HG03457 (cell line): ENCODE results near the gene C1QC.

Source experiments
- ATAC-seq: cut with Tn5 transposase; IDR thresholded peaks from one replicate; pipeline ENCODE4 v1.9.1; 2021; ENCODE audit warnings: moderate number of reproducible peaks; ENCODE audit not compliant: unreplicated experiment

C1QC gene

GRCh38 chr1:22643381-22643780, at the start of gene C1QC:
C1QC (plus strand) TSS chr1:22643633; CDS start chr1:22644024, 391 bp downstream.
- no peak for ATAC-seq

GRCh38 chr1:22594396-22594795, 49.0 kb upstream of the C1QC start:
- no peak for ATAC-seq

- no peak for ATAC-seq
Measured at GRCh38 chr1:22595108-22595507, 48.3 kb upstream of the C1QC start.

GRCh38 chr1:22597301-22597965, 46.0 kb upstream of the C1QC start:
- no peak for ATAC-seq

- no peak for ATAC-seq
Measured at GRCh38 chr1:22597996-22598395, 45.4 kb upstream of the C1QC start.

- no peak for ATAC-seq
Measured at GRCh38 chr1:22598736-22599135, 44.7 kb upstream of the C1QC start.

- no peak for ATAC-seq
Measured at GRCh38 chr1:22600071-22600816, 43.2 kb upstream of the C1QC start.

- ATAC-seq, result no peak
Measured at GRCh38 chr1:22600817-22601605, 42.4 kb upstream of the C1QC start.

- ATAC-seq, result no peak
Measured at GRCh38 chr1:22601610-22602009, 41.8 kb upstream of the C1QC start.

GRCh38 chr1:22602060-22602740, 41.2 kb upstream of the C1QC start:
- ATAC-seq, result no peak

- no peak for ATAC-seq
Measured at GRCh38 chr1:22606161-22606560, 37.3 kb upstream of the C1QC start.

- ATAC-seq, result no peak
Measured at GRCh38 chr1:22607154-22607553, 36.3 kb upstream of the C1QC start.

- no peak for ATAC-seq
Measured at GRCh38 chr1:22608361-22608760, 35.1 kb upstream of the C1QC start.

- ATAC-seq, result no peak
Measured at GRCh38 chr1:22609291-22609690, 34.1 kb upstream of the C1QC start.

GRCh38 chr1:22611530-22611947, 31.9 kb upstream of the C1QC start:
- no peak for ATAC-seq

- no peak for ATAC-seq
Measured at GRCh38 chr1:22612671-22613571, 30.5 kb upstream of the C1QC start.

GRCh38 chr1:22613572-22613918, 29.9 kb upstream of the C1QC start:
- ATAC-seq, result no peak

GRCh38 chr1:22613951-22614350, 29.5 kb upstream of the C1QC start:
- no peak for ATAC-seq

GRCh38 chr1:22615886-22616285, 27.5 kb upstream of the C1QC start:
- ATAC-seq, result no peak

GRCh38 chr1:22616571-22616970, 26.9 kb upstream of the C1QC start:
- ATAC-seq, result no peak
